Measurements from ENCODE around the gene TRIP4. TPM values are rescaled to one million over a fixed set of nuclear protein-coding genes. Genes with fewer than 3 reads are reported as not detected.
"Not testable (repeated sequence)": the region's sequence is repeated elsewhere in the genome, so short reads cannot be mapped to it uniquely, and the experiment has no call there.

Gene TRIP4
- total RNA-seq, 1 experiment from 2014 or later, result 28.5 TPM

DNA sequence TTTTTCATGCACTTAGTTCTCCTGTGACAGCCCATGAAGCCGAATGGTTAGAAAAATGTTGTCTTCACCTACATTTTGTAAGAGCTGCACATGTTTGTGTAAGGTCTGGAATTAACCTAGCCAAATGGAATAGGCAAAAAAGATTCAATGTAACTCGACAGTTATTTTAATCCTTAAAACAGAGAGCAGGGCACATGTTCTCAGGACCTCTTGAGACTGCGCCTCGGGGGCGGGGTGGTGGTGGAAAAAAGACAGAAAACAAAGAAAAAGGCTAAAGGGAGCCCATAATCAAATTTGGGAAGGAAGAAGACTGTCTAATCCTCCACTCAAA lies 31.0 kb upstream of the TRIP4 start:
- BruUV-seq (replicated peaks), result no TSS peak
- intact Hi-C loops (cut with micrococcal nuclease; ENCODE audit: unreplicated experiment), result loop anchor here (1.0 kb wide), 1 partner anchor 147 kb away; no protein-coding TSS in a partner anchor
- H3K27me3 Mint-ChIP-seq (ENCODE audit: unreplicated experiment), result no peaks in the 10 kb centered on the region
- H3K4me1 Mint-ChIP-seq (ENCODE audit: low read depth, unreplicated experiment), result peaks cover 16% of the 10 kb centered on the region
- no peaks in the 10 kb centered on the region for H3K9me3 Mint-ChIP-seq (ENCODE audit: low read depth, unreplicated experiment)
- H3K4me3 Mint-ChIP-seq (ENCODE audit: low read depth, unreplicated experiment), result peak overlapping the region; percentile 95
- CTCF ChIA-PET, result interaction anchor here (0.9 to 1.5 kb wide), 5 partner anchors 109 to 263 kb away, joined by 3 to 5 read pairs (median 3); partner anchors contain the start of genes CIAO2A and PPIB
- TF ChIP-seq, protein P1, sequence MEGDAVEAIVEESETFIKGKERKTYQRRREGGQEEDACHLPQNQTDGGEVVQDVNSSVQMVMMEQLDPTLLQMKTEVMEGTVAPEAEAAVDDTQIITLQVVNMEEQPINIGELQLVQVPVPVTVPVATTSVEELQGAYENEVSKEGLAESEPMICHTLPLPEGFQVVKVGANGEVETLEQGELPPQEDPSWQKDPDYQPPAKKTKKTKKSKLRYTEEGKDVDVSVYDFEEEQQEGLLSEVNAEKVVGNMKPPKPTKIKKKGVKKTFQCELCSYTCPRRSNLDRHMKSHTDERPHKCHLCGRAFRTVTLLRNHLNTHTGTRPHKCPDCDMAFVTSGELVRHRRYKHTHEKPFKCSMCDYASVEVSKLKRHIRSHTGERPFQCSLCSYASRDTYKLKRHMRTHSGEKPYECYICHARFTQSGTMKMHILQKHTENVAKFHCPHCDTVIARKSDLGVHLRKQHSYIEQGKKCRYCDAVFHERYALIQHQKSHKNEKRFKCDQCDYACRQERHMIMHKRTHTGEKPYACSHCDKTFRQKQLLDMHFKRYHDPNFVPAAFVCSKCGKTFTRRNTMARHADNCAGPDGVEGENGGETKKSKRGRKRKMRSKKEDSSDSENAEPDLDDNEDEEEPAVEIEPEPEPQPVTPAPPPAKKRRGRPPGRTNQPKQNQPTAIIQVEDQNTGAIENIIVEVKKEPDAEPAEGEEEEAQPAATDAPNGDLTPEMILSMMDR (IDR thresholded peaks at IDR 0.05; ENCODE audit: unreplicated experiment), result no peak
- DNase-seq, result no peak
- H3K27ac Mint-ChIP-seq (ENCODE audit: unreplicated experiment), result peak overlapping the region; percentile 80
- peaks cover 21% of the 10 kb centered on the region for H3K36me3 Mint-ChIP-seq (ENCODE audit: insufficient read depth, unreplicated experiment)

DNA sequence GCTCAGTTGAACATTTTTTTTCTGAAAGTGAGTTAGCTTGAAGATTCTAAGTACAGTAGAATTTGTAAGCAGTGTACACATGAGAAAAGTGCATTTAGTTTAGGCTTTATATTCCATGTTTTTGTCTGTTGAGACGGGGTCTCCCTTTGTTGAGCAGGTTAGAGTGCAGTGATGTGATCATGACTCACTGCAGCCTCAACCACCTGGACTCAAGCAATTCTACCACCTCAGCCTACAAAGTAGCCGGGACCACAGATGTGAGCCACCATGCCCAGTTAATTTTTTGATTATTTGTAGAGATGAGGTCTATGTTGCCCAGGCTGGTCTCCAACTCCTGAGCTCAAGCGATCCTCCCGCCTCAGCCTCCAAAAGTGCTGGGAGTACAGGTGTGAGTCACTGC lies 26.4 kb upstream of the TRIP4 start:
- TF ChIP-seq, protein P1 (IDR thresholded peaks at IDR 0.05; ENCODE audit: unreplicated experiment), result no peak
- no peak for DNase-seq
- Mint-ChIP-seq H3K36me3 (ENCODE audit: insufficient read depth, unreplicated experiment) (peaks cover 16% of the 10 kb centered on the region), H3K4me3 (ENCODE audit: low read depth, unreplicated experiment) (no peak overlapping the region), H3K27me3 (ENCODE audit: unreplicated experiment) (no peaks in the 10 kb centered on the region), H3K9me3 (ENCODE audit: low read depth, unreplicated experiment) (no peaks in the 10 kb centered on the region), H3K4me1 (ENCODE audit: low read depth, unreplicated experiment) (peaks cover 9% of the 10 kb centered on the region), H3K27ac (ENCODE audit: unreplicated experiment) (no peak overlapping the region)
- no TSS peak for BruUV-seq (replicated peaks)
- intact Hi-C loops (cut with micrococcal nuclease; ENCODE audit: unreplicated experiment), result no loop called here
- CTCF ChIA-PET, result interaction anchor here (0.5 kb wide), 1 partner anchor 125 kb away, joined by 3 read pairs; no protein-coding TSS in a partner anchor

DNA sequence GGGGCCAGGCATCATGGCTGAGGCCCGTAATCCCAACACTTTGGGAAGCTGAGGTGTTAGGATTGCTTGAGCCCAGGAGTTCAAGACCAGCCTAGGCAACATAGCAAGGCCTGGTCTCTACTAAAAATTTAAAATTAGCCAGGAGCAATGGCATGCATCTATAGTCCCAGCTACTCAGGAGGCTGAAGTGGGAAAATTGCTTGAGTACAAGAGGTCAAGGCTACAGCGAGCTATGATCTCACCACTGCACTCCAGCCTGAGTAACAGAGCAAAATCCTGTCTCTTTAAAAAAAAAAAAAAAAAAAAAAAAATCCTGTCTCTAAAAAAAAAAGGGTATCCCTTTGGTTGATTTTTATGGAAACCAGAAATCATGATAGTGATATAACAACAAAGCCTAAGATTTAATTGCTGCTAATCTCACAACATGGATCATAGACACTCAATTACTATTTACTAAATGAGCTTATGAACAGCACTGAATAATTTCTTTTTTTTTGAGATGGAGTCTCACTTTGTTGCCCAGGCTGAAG lies 18.5 kb upstream of the TRIP4 start:
- CTCF ChIA-PET, result interaction anchor here (0.7 kb wide), 3 partner anchors 131 to 633 kb away, joined by 3 to 9 read pairs (median 4); no protein-coding TSS in a partner anchor
- BruUV-seq (replicated peaks), result no TSS peak
- H3K9me3 Mint-ChIP-seq (ENCODE audit: low read depth, unreplicated experiment), result no peaks in the 10 kb centered on the region
- intact Hi-C loops (cut with micrococcal nuclease; ENCODE audit: unreplicated experiment), result no loop called here
- H3K36me3 Mint-ChIP-seq (ENCODE audit: insufficient read depth, unreplicated experiment), result peaks cover 11% of the 10 kb centered on the region
- no peaks in the 10 kb centered on the region for H3K27me3 Mint-ChIP-seq (ENCODE audit: unreplicated experiment)
- no peak for DNase-seq
- H3K27ac Mint-ChIP-seq (ENCODE audit: unreplicated experiment), result no peak overlapping the region
- H3K4me3 Mint-ChIP-seq (ENCODE audit: low read depth, unreplicated experiment), result no peak overlapping the region
- TF ChIP-seq, protein P1 (IDR thresholded peaks at IDR 0.05; ENCODE audit: unreplicated experiment), result no peak
- H3K4me1 Mint-ChIP-seq (ENCODE audit: low read depth, unreplicated experiment), result no peaks in the 10 kb centered on the region

DNA sequence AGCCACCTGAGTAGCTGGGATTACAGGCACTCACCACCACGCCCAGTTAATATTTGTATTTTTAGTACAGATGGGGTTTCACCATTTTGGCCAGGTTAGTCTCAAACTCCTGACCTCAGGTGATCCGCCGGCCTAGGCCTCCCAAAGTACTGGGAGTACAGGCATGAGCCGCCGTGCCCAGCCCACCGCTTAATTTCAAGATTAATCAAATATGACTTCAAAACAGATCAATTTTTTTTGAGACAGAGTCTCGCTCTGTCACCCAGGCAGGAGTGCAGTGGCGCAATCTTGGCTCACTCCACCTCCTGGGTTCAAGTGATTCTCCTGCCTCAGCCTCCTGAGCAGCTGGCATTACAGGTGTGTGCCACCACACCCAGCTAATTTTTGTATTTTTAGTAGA lies 16.3 kb upstream of the TRIP4 start:
- peaks cover 11% of the 10 kb centered on the region for H3K36me3 Mint-ChIP-seq (ENCODE audit: insufficient read depth, unreplicated experiment)
- intact Hi-C loops (cut with micrococcal nuclease; ENCODE audit: unreplicated experiment); DNase-seq; H3K27me3 Mint-ChIP-seq (ENCODE audit: unreplicated experiment); H3K27ac Mint-ChIP-seq (ENCODE audit: unreplicated experiment); BruUV-seq (replicated peaks); H3K4me3 Mint-ChIP-seq (ENCODE audit: low read depth, unreplicated experiment); CTCF ChIA-PET; H3K4me1 Mint-ChIP-seq (ENCODE audit: low read depth, unreplicated experiment); H3K9me3 Mint-ChIP-seq (ENCODE audit: low read depth, unreplicated experiment): not testable (repeated sequence)

DNA sequence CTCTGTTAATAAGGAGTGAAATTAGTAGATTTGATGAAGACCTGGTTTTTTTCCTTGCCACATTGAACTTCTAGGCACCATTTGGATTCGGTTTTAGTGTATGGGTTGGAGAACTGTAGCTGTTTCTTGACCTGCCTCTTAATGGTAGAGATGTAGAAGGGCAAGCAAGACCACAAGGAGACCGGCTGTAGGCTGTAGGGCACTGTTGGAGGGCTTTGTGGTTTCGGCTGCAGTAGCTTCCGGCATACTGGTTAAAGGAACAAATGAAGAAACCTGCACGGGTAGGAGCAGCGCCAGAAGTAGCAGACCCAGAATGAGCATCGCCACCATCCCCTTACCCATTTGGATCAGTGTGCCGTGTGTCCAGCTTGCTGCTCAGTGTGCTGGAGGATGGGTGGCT lies 14.3 kb upstream of the TRIP4 start:
- Mint-ChIP-seq H3K27me3 (ENCODE audit: unreplicated experiment) (no peaks in the 10 kb centered on the region), H3K27ac (ENCODE audit: unreplicated experiment) (no peak overlapping the region), H3K4me3 (ENCODE audit: low read depth, unreplicated experiment) (no peak overlapping the region), H3K4me1 (ENCODE audit: low read depth, unreplicated experiment) (no peaks in the 10 kb centered on the region), H3K36me3 (ENCODE audit: insufficient read depth, unreplicated experiment) (peaks cover 16% of the 10 kb centered on the region), H3K9me3 (ENCODE audit: low read depth, unreplicated experiment) (no peaks in the 10 kb centered on the region)
- intact Hi-C loops (cut with micrococcal nuclease; ENCODE audit: unreplicated experiment), result no loop called here
- BruUV-seq (replicated peaks), result no TSS peak
- CTCF ChIA-PET, result no interaction called here
- no peak for DNase-seq
- TF ChIP-seq, protein P1 (IDR thresholded peaks at IDR 0.05; ENCODE audit: unreplicated experiment), result no peak
